PC-9 (cell line): ENCODE results near the gene LAMA2. TPM values are rescaled to one million over a fixed set of nuclear protein-coding genes. Genes with fewer than 3 reads are reported as not detected.

ENCODE experiments used
- BruUV-seq: library from RNA; stranded (reverse); fragments of 400-500 nt; replicated peaks from 2 replicates; lab custom pipeline; 2021; lab: Mats Ljungman, UMichigan
- CTCF ChIA-PET: fragments of 300-600 bp; sonication (Branson Sonifier 250); formaldehyde crosslinking; loops from one replicate; lab custom pipeline; 2022; ENCODE audit warnings: antibody characterized with exemption; lab: Charles Lee
- POLR2A ChIA-PET: fragments of 300-600 bp; sonication (Branson Sonifier 250); formaldehyde crosslinking; loops from one replicate; lab custom pipeline; 2022; ENCODE audit warnings: antibody characterized with exemption; ENCODE audit not compliant: unreplicated experiment; lab: Charles Lee
- DNase-seq, 2 experiments: peaks; one replicate each; pipeline versions ENCODE4 v3.0.0 to v3.0.0-alpha.2; 2015 to 2022; ENCODE audit warnings: mixed read lengths in 1 of 2
- H2AFZ ChIP-seq: fragments of 200-600 bp; sonication (generic); 2 replicates; pipeline ENCODE4 v1.8.1; 2017; ENCODE audit warnings: antibody characterized with exemption
- H3F3A ChIP-seq: fragments of 200-600 bp; sonication (generic); 2 replicates; pipeline ENCODE4 v1.8.1; 2017; ENCODE audit warnings: antibody characterized with exemption, mild to moderate bottlenecking, low read depth; ENCODE audit not compliant: insufficient read depth
- H3K27ac ChIP-seq: fragments of 200-600 bp; sonication (generic); 2 replicates; pipeline ENCODE4 v1.6.1; 2016; ENCODE audit warnings: mixed run types
- H3K27me3 ChIP-seq: fragments of 200-600 bp; sonication (generic); 2 replicates; pipeline ENCODE4 v1.6.1; 2016; ENCODE audit warnings: low read depth, mixed run types; ENCODE audit not compliant: insufficient read depth
- H3K36me3 ChIP-seq: fragments of 200-600 bp; sonication (generic); 2 replicates; pipeline ENCODE4 v1.6.1; 2016; ENCODE audit warnings: low read depth, mixed run types
- H3K4me1 ChIP-seq: fragments of 200-600 bp; sonication (generic); replicated peaks from 2 replicates; pipeline ENCODE4 v1.6.1; 2016; ENCODE audit warnings: mixed run types; ENCODE audit not compliant: insufficient read depth
- H3K4me2 ChIP-seq: fragments of 200-600 bp; sonication (generic); 2 replicates; pipeline ENCODE4 v1.6.1; 2017; ENCODE audit warnings: mixed run types
- H3K4me3 ChIP-seq: fragments of 200-600 bp; sonication (generic); 2 replicates; pipeline ENCODE4 v1.6.1; 2016; ENCODE audit warnings: mixed run types
- H3K79me2 ChIP-seq: fragments of 200-600 bp; sonication (generic); 2 replicates; pipeline ENCODE4 v1.6.1; 2017; ENCODE audit warnings: low read depth, mixed run types
- H3K9me2 ChIP-seq: fragments of 200-600 bp; sonication (generic); 2 replicates; pipeline ENCODE4 v1.8.1; 2017; ENCODE audit warnings: mild to moderate bottlenecking; ENCODE audit not compliant: insufficient read depth
- H3K9me3 ChIP-seq: fragments of 200-600 bp; sonication (generic); 2 replicates; pipeline ENCODE4 v1.8.1; 2016; ENCODE audit warnings: low read depth; ENCODE audit not compliant: insufficient read depth
- H4K20me1 ChIP-seq: fragments of 200-600 bp; sonication (generic); 2 replicates; pipeline ENCODE4 v1.8.1; 2017; ENCODE audit not compliant: insufficient read depth
- CTCF ChIP-seq: fragments of 200-600 bp; sonication (generic); conservative IDR thresholded peaks from 2 replicates; pipeline ENCODE4 v1.6.1; 2017; ENCODE audit warnings: mixed run types, antibody characterized with exemption, mild to moderate bottlenecking, moderate library complexity
- EZH2 ChIP-seq: fragments of 200-600 bp; sonication (generic); IDR thresholded peaks from 2 replicates; pipeline ENCODE4 v1.8.0; 2017; ENCODE audit warnings: antibody characterized with exemption, low read depth
- intact Hi-C: fragments of 100-400 bp; cut with micrococcal nuclease; formaldehyde crosslinking; loops from one replicate; pipeline ENCODE4 v1.10.0; 2022; ENCODE audit not compliant: unreplicated experiment
- total RNA-seq: library from RNA; stranded (reverse); gene quantifications from 2 replicates; pipeline ENCODE4 v1.2.3, GENCODE V29; 2021

Gene LAMA2
- total RNA-seq, 1 experiment from 2014 or later, result 2.8 TPM

- no peaks in the 10 kb centered on the region for H3K36me3 ChIP-seq
- no TSS peak for BruUV-seq
- H3K79me2 ChIP-seq, result no peaks in the 10 kb centered on the region
- intact Hi-C loops, result no loop called here
- no peaks in the 10 kb centered on the region for H3F3A ChIP-seq
- ChIA-PET POLR2A (no interaction called here), CTCF (no interaction called here)
- H4K20me1 ChIP-seq, result no peaks in the 10 kb centered on the region
- H3K27ac ChIP-seq, result no peak overlapping the region
- no peak overlapping the region for H2AFZ ChIP-seq
- no peak overlapping the region for H3K4me2 ChIP-seq
- no peaks in the 10 kb centered on the region for H3K9me3 ChIP-seq
- H3K27me3 ChIP-seq, result no peaks in the 10 kb centered on the region
- no peak for DNase-seq
- H3K9me2 ChIP-seq, result 0 out of 2 replicates have a peak, but pooled peaks cover 6% of the 10 kb centered on the region
- no peak overlapping the region for H3K4me3 ChIP-seq
- TF ChIP-seq CTCF, result no peak
- TF ChIP-seq EZH2, result no peak
- no peaks in the 10 kb centered on the region for H3K4me1 ChIP-seq
Observed at GRCh38 chr6:129455126-129455769, 572.3 kb downstream of the LAMA2 start.

GRCh38 chr6:129460221-129460620 lies 577.3 kb downstream of the LAMA2 start:
- no peaks in the 10 kb centered on the region for H3K4me1 ChIP-seq
- no peak for TF ChIP-seq EZH2
- BruUV-seq, result no TSS peak
- no peaks in the 10 kb centered on the region for H3K36me3 ChIP-seq
- DNase-seq, result no peak
- H3K27ac ChIP-seq, result no peak overlapping the region
- H2AFZ ChIP-seq, result no peak overlapping the region
- H3K4me2 ChIP-seq, result no peak overlapping the region
- H3F3A ChIP-seq, result no peaks in the 10 kb centered on the region
- ChIA-PET CTCF (no interaction called here), POLR2A (no interaction called here)
- H3K9me2 ChIP-seq, result no peaks in the 10 kb centered on the region
- H3K79me2 ChIP-seq, result no peaks in the 10 kb centered on the region
- intact Hi-C loops, result no loop called here
- H4K20me1 ChIP-seq, result no peaks in the 10 kb centered on the region
- H3K4me3 ChIP-seq, result no peak overlapping the region
- no peaks in the 10 kb centered on the region for H3K27me3 ChIP-seq
- no peaks in the 10 kb centered on the region for H3K9me3 ChIP-seq

- Histone ChIP-seq H3K27ac (no peak overlapping the region), H3K9me2 (no peaks in the 10 kb centered on the region), H3K9me3 (no peaks in the 10 kb centered on the region), H2AFZ (no peak overlapping the region), H3K4me2 (no peak overlapping the region), H3K79me2 (no peaks in the 10 kb centered on the region), H3K4me3 (no peak overlapping the region), H3F3A (no peaks in the 10 kb centered on the region), H3K27me3 (no peaks in the 10 kb centered on the region), H3K4me1 (no peaks in the 10 kb centered on the region), H4K20me1 (no peaks in the 10 kb centered on the region), H3K36me3 (no peaks in the 10 kb centered on the region)
- ChIA-PET POLR2A (no interaction called here), CTCF (no interaction called here)
- no peak for DNase-seq
- intact Hi-C loops, result no loop called here
- no peak for TF ChIP-seq EZH2
- TF ChIP-seq CTCF, result no peak; the same call in 1 of the 2 replicates
- no TSS peak for BruUV-seq
Observed at GRCh38 chr6:129469070-129469662, 586.2 kb downstream of the LAMA2 start.
